Omental fat pad (tissue), 4 donors: ENCODE measurements around the gene SLC5A5. TPM values are rescaled to one million over a fixed set of nuclear protein-coding genes. Genes with fewer than 3 reads are reported as not detected.

Experiments
- ATAC-seq: fragments of 150-250 bp; one replicate; pipeline ENCODE4 v1.9.1; 2016; ENCODE audit warnings: mild to moderate bottlenecking, moderate library complexity; ENCODE audit not compliant: low FRiP score
- DNase-seq: peaks from one replicate; pipeline ENCODE4 v3.0.0-alpha.2; 2019; ENCODE audit warnings: low spot score
- CTCF ChIP-seq, 3 donors: fragments of 450-650 bp; IDR thresholded peaks; one replicate each; pipeline ENCODE4 v1.5.1; 2016 to 2017; ENCODE audit warnings: antibody characterized with exemption in 3 of 3, mild to moderate bottlenecking in 3 of 3, moderate library complexity in 2 of 3
- total RNA-seq, 4 donors: library from RNA; depleted of rRNA; stranded (reverse); fragments of >200 nt; gene quantifications; one replicate each; pipeline ENCODE4 v1.1.0, GENCODE V29; 2016

Gene SLC5A5
- total RNA-seq, 4 donors from 2014 or later = 0.09 TPM; not detected in 3

- DNase-seq (no peak), ATAC-seq (no peak)
- TF ChIP-seq CTCF (IDR thresholded peaks at IDR 0.05) = no peak
Observed at GRCh38 chr19:17860331-17860992, 11.3 kb upstream of the SLC5A5 start.

- TF ChIP-seq CTCF (IDR thresholded peaks at IDR 0.05) = no peak
- ATAC-seq (no peak), DNase-seq (no peak)
Observed at GRCh38 chr19:17860993-17861360, 10.8 kb upstream of the SLC5A5 start.

GRCh38 chr19:17861542-17862402 lies 10.0 kb upstream of the SLC5A5 start:
- ATAC-seq (no peak), DNase-seq (no peak)
- no peak for TF ChIP-seq CTCF (IDR thresholded peaks at IDR 0.05)

GRCh38 chr19:17862711-17863519 lies 8.8 kb upstream of the SLC5A5 start:
- no peak for ATAC-seq
- no peak for DNase-seq
- TF ChIP-seq CTCF (IDR thresholded peaks at IDR 0.05) = no peak

GRCh38 chr19:17863520-17864182 lies 8.1 kb upstream of the SLC5A5 start:
- no peak for DNase-seq
- ATAC-seq = no peak
- no peak for TF ChIP-seq CTCF (IDR thresholded peaks at IDR 0.05)

- no peak for TF ChIP-seq CTCF (IDR thresholded peaks at IDR 0.05)
- DNase-seq = no peak
- peak; percentile 28 for ATAC-seq
Observed at GRCh38 chr19:17865364-17866311, 6.1 kb upstream of the SLC5A5 start.
